ENCODE results near the gene ALK. TPM values are rescaled to one million over a fixed set of nuclear protein-coding genes. Genes with fewer than 3 reads are reported as not detected.

Gene ALK
- total and polyA plus RNA-seq, 10 of the 15 experiments (the other 5 are each of a cell fraction or from before 2014, with no cell fraction given): 0.11 TPM; not detected in 9

GRCh38 chr2:29590211-29590610 is 331.2 kb downstream of the ALK start:
- no peak for TF ChIP-seq ASH2L (IDR thresholded peaks at IDR 0.05; ENCODE audit: borderline replicate concordance, low read depth)
- no peak for TF ChIP-seq IRF3 (IDR thresholded peaks at IDR 0.05)
- TF ChIP-seq NBN (IDR thresholded peaks at IDR 0.05): no peak
- no peak for TF ChIP-seq CREB1 (IDR thresholded peaks at IDR 0.05; ENCODE audit: low read depth)
- TF ChIP-seq HDAC2 (IDR thresholded peaks at IDR 0.05): no peak
- TF ChIP-seq KAT2A (conservative IDR thresholded peaks at IDR 0.05; ENCODE audit: control insufficient read depth, low read depth, low read length): no peak
- TF ChIP-seq NRF1 (conservative IDR thresholded peaks at IDR 0.05; ENCODE audit: low read depth, low read length): no peak
- RAD21 ChIA-PET (ENCODE audit: unreplicated experiment): no interaction called here
- no peaks in the 10 kb centered on the region; the same call in 1 of the 2 replicates for H4K20me1 ChIP-seq (ENCODE audit: control insufficient read depth, insufficient read depth)

More at GRCh38 chr2:29590211-29590610, 331.2 kb downstream of the ALK start:
- POLR2A ChIA-PET: no interaction called here
- no peak for ATAC-seq
- Histone ChIP-seq H3K36me3 (ENCODE audit: control insufficient read depth in 2 of 2, insufficient read depth in 2 of 2, low read length in 1 of 2) (no peaks in the 10 kb centered on the region), H3K79me2 (ENCODE audit: control insufficient read depth, insufficient read depth, low read length) (no peaks in the 10 kb centered on the region), H3K27me3 (replicated peaks in 1 of 2; ENCODE audit: control insufficient read depth in 2 of 2, insufficient read depth in 2 of 2, low read length in 1 of 2) (no peaks in the 10 kb centered on the region), H3K4me3 (no peak overlapping the region), H3K27ac (ENCODE audit: control insufficient read depth, insufficient read depth) (no peak overlapping the region), H3K9ac (ENCODE audit: control insufficient read depth, insufficient read depth, low read length) (no peak overlapping the region), H2AFZ (ENCODE audit: control insufficient read depth, low read depth, low read length) (no peak overlapping the region), H3K9me3 (replicated peaks; ENCODE audit: control insufficient read depth, insufficient read depth, low read length) (no peaks in the 10 kb centered on the region), H3K4me2 (ENCODE audit: control insufficient read depth, insufficient read depth) (no peak overlapping the region), H3K4me1 (ENCODE audit: control insufficient read depth, insufficient read depth, low read length) (no peaks in the 10 kb centered on the region)
- FAIRE-seq: no peak
- in situ Hi-C loops (cut with MboI) (no loop called here), intact Hi-C loops (cut with micrococcal nuclease; ENCODE audit: unreplicated experiment) (no loop called here)
- SMC1A ChIA-PET (ENCODE audit: uncharacterized antibody, unreplicated experiment): no interaction called here
- WGBS (ENCODE audit: insufficient coverage, insufficient replicate concordance, low lambda C conversion rate, missing lambda C conversion rate): 45% methylated on average over 7 of the region's 7 CpGs
- BruUV-seq (replicated peaks): no TSS peak
- no peak for DNase-seq (ENCODE audit: low read depth, low spot score)
- CTCF ChIA-PET: no interaction called here

Measured in GM12878 (cell line).